ENCODE results near the gene PEAR1.
A peak's percentile ranks its signal among the peaks of the same experiment; 100 is the strongest.

Gene PEAR1

DNA sequence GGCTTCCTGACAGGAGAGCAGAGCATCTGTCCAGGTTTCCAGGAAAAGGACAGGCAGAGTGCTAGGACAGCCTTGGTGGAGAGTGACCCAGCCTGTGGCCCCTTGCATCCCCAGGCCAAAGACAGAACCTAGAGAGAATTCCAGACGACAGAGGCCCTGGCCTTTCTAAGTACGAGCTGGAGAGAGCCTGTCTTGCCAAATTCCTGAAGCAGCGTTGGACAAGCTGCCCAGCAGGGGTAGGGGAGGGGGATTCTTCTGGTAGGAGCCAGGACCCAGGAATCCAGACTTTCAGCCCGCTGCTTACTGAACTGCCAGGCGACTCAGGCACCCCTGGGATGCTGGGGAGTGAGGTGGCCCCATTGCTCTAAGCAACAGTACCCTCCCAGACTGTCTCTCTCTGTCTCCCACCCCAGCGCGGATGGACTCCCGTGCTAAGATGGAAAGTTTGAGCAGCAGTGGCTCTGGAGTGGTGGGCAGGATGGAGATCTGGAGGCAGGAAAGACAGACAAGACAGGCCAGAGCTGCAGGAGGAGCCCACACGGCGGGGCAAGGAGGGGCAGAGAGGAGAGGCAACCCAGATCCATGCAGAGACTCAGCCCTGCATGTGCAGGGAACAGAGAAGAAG is 8.8 kb upstream of the PEAR1 start:
- no peak for DNase-seq

DNA sequence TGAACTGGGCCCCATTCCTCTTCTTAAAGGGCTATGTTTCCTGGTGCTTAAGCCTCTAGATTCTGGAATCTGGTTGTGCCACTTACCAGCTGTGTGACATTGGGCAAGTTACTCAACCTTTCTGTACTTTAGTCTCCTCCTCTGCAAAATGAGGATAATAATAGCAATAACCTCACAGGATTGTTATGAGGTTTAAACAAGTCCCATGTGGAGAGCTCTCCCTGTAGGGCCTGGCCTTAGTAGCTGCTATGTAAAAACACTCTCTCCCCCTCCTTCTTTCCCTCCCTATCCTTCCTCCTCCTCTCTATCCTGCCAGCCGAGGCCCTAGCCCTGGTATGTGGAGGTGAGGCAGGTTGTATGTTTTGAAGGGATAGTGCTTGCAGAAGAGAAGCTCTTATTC is 8.2 kb upstream of the PEAR1 start:
- no peak for DNase-seq

DNA sequence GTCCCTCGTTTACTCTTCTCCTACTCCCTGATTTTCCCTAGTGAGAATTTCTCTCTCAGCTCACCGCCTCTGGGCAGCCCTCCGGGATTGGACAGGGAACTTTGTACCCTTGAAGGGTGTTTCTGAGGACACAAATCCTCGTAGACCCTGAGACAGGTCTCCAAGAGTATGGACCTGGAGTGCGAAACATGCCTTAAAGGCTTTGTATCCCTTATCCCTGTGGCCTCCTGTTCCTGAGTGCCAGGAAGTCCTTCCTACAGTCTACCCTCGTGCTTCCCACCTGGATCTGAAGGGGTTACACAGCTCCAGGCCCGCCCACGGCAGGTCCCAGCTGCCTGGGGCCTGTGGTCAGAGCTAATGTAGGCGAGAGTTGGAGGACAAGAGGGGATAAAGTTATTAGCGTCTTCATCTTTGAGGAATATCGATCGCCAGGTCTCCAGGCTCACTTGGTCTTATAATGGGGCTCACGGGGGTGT is 7.6 kb upstream of the PEAR1 start:
- no peak for DNase-seq

GRCh38 chr1:156886583-156887281 is 6.8 kb upstream of the PEAR1 start:
- no peak for DNase-seq

DNA sequence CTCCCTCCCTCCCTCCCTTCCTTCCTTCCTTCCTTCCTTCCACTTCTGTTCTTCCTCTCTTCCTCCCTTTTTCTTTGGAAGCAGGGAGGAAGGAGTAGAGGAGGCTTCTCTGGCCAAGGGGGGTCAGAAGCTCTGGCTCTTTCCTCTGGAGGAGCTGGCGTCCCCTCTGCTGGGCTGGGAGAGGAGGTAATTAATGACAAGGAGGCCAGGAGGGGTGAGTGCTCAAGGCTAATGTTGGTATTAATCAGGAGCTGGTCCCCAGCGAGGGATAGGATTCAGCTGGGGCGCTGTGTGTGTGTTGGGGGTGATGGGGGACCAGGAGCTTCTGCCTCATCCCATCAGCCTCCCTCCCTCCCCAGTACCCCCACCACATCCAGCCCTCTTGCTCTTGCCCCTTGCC is 6.2 kb upstream of the PEAR1 start:
- DNase-seq = no peak

GRCh38 chr1:156887734-156888133 is 5.8 kb upstream of the PEAR1 start:
- DNase-seq = no peak

DNA sequence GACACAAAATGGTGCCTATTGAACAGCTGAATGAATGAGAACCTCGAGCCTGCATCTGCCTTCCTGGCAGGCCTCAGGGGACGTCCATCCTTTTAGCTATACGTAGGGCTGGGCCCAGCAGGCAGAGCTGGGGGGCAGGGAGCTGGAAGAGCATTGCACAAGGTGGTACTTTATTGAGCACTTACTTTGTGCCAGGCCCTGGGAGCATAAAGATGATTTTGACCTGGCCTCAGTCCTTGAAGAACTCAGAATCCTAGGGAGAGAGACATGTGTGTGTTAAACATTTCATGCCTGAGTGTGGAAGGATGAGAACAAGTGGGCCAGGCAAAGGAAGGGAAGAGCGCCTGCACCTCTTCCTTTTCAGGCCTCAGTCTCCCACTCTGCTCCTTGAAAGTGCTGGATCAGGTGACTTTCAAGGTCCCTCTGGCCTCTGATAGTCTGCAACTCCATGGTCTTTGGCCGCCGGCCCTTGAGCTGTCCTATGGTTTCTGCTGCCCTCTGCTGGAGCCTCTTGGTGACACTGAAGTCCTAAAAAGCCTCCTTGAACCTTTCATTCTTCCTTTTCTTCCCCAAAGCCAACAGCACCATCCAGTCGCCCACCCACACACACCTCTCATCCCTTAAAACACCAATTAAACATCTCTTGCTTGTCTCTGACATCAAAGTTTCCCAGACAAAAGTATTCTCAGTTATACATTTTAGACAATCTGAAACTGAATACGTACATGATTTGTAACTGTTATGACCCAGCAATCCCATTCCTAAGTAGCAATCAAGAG is 3.5 kb upstream of the PEAR1 start:
- DNase-seq = peak; percentile 89

- DNase-seq = peak; percentile 97
These were observed 1.1 kb upstream of the PEAR1 start for GRCh38 chr1:156892190-156893047.

DNA sequence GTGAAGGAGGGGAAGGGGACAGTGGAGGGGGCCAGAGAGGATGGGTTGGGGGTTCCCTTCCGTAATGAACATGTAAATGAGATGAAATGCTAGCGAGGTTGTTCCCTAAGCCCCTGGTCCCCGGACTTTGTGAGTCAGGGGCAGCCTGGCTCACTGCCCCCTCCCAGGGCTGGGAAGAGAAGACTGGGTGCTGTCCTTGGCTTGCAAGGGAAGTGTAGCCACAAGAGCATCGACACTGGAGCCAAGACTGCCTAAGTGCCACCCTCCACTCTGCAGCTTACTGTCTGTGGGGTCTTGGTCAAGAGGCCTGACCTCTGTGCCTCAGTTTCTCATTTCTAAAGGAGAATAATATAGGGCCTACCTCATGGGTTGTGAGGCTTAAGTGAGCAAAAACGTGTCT is 483 bp downstream of the PEAR1 start:
- DNase-seq = no peak

- DNase-seq = peak; percentile 97
These were observed 1.4 kb downstream of the PEAR1 start for GRCh38 chr1:156894711-156895454.

- DNase-seq = peak; percentile 58
These were observed 1.9 kb downstream of the PEAR1 start for GRCh38 chr1:156895455-156895812.

DNA sequence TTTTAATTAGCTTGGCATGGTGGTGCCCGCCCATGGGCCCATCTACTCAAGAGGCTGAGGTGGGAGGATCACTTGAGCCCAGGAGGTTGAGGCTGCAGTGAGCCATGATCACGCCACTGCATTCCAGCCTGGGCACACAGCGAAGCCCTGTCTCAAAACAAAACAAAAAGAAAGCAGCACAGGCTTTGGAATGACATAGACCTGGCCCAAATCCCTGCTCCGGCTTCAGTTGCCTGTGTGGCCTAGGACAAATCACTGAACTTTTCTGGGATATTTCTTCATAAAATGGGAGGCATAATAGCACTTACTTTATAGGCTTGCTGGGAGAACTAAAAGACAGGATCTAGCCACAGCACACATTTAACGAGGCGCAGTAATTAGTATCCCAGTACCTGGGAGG is 2.4 kb downstream of the PEAR1 start:
- DNase-seq = no peak

GRCh38 chr1:156896490-156897033 is 3.0 kb downstream of the PEAR1 start:
- DNase-seq = no peak

DNA sequence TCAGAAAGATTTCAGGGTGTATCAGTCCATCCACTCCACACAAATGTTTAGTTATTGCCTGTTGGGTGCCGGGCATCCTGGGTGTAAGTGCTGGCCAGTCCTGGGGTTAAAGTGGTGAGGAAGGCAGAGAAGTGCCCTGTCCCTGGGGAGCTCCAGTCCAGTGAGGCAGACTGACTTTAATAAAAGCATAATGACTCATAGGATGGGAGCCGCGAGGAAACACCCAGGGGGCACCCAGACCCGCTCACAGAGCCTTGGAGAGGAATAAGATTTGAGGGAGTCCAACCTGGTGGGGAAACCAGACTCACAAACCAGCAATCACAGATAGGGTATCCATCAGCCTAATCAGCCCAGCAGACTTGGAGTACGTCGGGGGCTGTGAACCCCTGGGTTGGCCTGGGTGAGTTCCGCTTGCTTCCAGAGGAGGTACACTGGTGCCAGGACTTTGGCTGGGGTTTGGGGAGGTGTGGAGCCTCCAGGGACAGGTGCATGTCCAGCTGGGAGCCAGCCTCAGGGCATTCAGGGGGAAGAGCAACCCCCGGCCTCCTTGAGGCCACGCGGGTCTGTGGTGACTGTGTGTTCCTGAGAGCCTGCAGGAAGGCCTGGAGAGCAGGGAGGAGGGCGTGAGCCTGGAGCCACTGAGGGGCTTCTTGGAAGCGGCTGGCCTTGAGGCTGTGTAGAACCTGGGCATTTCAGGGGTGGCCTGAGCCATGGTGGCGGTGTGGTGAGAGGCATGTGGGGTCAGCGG is 3.7 kb downstream of the PEAR1 start:
- no peak for DNase-seq

DNA sequence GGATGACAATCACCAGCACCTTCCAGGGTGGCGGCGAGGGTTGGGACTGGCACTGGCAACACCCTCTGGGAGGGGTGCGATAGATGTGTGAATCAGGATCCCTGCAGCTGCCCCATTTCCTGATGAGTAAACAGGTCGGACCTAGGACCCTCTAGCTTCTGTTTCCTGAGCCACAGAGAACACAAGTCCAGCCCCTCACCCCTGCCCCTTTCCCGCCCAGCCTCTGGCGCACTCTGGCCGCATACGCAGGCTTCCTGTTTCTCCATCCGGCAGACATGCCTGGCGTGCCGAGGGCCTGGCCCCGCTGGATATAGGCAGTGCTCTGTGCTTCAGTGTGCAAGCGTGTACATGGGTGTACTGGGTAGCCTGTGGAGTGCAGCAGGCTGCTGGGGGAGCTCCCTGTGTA is 4.6 kb downstream of the PEAR1 start:
- peak; percentile 89 for DNase-seq

DNA sequence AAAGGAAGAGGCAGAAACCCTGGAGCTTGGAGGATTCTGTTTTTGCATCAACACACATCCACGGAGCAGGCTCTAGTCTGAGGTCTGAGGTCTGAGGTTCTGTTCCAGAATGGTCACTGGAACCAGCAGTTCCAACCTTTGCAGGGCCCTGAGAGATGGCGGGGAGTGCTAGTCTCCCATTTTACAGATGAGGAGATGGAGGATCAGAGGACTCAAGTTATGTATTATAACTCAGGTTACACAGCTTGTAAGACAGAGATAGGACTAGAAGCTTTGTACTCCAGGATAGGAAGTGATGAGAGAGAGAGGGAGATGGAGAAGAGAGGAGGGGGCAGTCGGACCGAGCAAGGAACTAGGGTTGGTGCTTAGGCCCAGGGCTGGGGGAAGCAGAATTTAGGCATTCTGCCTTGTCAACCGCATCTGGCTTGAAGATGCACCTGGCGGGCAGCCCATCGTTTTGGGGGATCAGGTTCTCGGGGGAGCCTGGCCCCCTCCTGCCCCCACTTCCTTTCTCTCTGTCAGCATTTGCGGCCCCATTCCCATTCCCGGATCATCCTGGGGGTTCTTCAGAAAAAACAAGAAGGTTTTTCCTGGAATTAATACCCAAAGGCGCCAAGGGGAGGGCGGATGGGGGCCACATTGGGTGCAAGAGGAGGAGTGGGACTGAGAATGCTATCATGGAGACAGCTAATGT is 5.6 kb downstream of the PEAR1 start:
- no peak for DNase-seq

DNA sequence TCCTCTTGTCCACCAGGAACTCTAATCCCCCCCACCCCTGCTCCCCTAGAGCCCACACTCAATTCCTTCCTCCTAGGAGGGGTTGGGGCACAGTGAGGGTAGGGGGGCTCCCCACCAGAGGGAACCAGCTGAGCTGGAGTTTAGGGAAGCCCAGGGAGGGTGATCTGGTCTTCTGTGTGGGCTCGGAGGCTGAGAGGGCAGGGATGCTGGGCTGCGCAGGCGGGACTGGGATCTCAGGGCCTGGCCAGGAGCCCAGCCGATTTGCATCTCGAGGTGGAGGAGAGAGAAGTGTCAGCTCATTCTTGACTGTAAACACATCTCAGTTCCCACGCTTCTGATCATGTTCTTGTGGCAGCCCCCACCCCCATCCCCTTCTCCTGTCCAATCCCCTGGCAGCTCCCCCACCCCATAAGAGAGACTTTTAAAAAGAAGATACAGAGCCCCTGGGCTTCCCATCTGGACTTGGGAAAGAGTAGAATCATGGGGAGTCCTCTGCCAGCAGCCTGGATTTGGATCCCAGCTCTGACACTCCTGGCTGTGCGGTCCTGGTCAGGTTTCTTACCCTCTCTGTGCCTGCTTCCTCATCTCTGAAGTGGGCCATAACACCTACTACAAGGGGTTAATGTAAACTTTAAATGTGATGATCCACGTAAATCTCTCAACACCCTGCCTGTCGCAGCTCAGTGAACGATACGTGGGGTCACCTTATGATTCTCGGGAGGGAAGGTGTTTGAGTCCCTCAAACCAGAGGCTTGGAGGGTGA is 6.6 kb downstream of the PEAR1 start:
- no peak for DNase-seq

- DNase-seq = no peak
These were observed 7.5 kb downstream of the PEAR1 start for GRCh38 chr1:156900896-156901589.

DNA sequence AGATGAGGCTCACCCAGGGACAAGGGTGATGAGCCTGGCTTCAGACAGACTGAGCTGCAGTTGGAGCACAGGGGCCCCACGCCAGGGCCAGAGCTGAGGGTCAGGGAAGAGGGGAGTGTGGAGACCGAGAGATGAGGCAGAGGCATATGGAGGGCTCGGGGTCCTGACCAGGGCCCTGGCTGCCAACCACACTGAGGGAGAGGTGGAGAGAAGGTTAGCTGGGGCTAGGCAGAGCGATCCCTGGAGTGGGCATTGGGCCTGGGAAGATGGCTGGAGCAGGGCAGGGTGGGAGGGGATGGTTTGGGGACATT is 8.0 kb downstream of the PEAR1 start:
- no peak for DNase-seq
